IPS-NIHi11 (cell line): ENCODE data around the gene ORMDL1.
A peak's percentile ranks its signal among the peaks of the same experiment; 100 is the strongest.
"Not testable (repeated sequence)": the region's sequence is repeated elsewhere in the genome, so short reads cannot be mapped to it uniquely, and the experiment has no call there.

Experiments
- DNase-seq: peaks from one replicate; pipeline ENCODE4 v3.0.0; 2012; ENCODE audit warnings: mixed read lengths, low spot score

Gene ORMDL1

DNA sequence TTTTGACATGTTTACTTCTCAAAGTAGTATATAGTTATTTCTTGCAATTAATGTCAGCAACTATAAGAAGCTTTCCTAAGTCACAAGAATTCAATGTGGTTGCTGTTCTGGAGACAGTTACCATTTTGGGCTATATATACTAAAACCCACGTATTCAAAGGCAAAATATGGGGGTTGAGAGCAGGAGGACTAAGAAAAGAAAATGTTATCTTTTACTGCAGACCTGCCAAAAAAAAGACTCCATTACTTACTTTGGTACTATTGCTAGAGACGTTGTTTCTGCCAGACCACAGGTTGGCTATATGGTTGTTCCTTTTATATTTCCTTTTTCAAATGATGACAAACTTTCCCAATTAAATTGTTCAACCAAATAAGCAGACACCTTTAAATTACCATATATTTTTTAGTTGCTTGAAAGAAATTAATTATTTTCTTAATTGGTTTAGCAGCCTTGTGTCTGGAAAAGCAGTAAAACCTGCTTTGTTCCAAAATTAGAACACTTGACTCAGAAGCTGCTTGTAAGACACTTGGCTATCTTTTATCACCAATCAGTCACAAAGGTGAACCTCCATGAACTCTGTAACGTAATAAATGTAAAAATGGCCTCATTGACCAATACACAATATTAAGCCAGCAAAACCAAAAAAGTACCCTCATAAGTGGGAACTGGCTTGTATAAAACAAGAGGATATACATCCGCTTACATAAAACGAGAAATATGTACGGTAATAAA lies 13.4 kb downstream of the ORMDL1 start:
- DNase-seq, result no peak

DNA sequence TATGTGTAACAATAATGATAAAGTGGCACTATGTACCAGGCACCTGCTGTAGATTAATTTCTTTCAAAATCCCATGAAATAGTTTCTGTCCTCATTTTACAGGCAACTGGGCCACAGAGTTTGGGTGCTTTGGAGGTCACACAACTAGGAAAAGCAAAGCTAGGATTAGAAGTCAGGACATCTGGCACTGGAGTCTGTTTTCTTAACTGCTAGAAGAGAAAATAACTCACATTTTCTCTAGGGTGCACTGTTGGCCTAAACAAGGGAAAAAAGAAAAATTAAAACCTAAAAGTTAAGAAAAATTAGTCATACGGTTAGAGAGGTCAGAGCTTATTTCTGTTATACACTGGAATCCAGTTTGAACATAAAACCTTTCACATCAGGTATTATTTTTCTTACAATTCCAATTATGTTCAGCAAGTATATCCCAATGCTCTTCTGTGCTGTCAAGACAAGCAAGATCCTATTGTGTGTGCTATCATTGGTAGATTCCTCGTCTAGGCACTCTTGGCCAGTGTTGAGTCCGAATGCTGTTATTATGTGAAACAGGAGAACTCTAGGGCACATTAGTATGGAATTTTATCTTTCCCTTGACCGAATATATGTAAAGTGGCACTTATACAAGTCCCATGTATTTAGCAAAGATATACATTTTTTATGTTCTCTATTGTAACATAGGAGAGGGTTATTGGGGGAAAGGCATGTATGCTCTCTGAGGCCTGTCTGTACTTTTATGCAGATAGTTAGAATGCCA lies 20.1 kb downstream of the ORMDL1 start:
- DNase-seq, result no peak

DNA sequence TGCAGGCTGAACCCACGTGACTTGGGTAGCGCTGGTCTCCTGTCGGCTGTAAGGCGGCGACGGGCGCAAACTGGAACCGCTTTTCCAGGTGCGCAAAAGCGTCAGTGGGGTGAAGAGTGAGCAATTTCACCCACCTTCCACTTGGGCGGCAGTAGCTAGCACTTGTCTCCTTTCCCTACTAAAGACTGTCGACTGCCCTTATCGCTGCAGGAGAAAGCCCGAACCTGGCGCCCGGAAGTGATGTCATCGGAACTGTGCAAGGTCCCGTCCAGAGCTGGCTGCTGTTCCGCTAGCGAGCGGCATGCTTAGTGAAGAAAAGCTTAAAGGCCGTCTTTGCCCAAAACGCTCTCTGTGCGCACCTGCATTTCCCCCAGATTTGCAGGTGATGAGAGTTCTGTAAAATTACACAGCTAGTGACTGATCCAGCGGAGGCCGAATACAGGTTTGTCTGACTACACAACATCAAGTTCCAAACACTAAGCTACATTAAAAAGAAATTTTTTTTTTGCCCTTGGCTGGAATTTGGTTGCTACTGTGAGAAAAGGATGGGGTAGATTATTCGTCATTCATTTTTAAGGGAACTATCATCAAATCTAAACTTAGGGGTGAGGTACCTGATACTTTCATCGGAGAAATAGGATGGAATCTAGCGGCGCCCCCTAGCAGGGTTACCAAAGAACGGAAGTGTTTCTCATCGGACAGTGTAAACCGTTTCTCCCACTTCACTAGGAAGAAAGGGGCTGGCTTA lies 21.4 kb downstream of the ORMDL1 start, which contains the start of gene OSGEPL1:
TSS of gene OSGEPL1 (minus strand) at position 242 of the 748 bp plus-strand sequence. CDS start 1,152 bp downstream, outside the sequence.
- peak; percentile 81 for DNase-seq

DNA sequence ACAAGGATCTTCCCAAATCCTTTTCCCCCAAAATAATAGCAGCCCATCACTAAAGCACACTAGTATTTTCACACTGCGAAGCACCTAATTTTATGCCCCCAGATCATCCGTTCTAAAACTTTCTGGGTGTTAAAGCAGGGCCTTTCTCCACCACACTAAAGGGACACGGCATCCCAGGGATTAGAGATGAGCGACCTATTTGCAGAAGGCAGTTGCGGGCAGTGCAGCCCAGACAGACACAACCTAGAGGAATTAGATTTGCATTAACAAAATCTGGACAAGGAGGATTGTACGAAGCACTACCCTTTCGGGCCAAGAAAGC lies 21.9 kb downstream of the ORMDL1 start:
- DNase-seq, result no peak

DNA sequence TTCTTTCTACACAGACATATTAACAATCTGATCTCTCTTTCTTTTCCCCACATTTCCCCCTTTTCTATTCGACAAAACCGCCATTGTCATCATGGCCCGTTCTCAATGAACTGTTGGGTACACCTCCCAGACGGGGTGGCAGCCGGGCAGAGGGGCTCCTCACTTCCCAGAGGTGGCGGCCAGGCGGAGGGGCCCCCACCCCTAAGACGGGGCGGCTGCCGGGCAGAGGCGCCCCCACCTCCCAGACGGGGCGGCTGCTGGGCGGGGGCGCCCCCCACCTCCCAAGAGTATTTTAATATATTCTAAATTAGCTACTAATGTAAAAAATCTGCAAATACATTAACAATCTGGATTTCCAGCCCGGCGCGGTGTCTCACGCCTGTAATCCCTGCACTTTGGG lies 24.0 kb downstream of the ORMDL1 start:
- DNase-seq, result not testable (repeated sequence)

DNA sequence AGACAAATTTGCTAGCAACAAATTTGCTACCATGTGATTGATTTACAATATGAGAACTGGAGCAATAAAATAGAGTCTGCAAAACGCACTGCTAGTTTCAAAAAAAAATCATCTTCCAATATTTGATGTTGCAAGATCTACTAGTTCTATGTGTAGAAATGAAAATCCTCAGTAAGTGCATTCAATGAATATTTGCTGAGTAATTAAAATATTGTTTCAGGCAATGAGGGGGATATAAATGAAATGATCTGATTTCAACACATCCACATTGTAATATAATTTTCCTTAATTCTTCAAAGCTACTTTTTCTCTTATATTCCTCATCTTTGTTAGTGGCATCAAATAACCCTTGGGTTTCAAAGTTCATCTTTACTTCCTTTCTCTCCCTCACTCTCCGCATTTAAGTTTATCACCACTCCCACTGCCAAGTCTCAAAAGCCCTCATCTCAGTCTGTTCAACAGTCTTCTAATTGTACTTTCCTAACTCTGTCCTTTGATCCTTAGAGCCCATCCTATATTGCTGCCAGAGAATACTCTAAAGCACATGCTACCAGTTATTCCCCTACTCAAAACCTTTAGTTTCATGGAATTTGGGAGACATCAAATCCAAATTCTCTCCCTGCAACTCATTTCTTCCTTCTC lies 27.7 kb downstream of the ORMDL1 start:
- no peak for DNase-seq

DNA sequence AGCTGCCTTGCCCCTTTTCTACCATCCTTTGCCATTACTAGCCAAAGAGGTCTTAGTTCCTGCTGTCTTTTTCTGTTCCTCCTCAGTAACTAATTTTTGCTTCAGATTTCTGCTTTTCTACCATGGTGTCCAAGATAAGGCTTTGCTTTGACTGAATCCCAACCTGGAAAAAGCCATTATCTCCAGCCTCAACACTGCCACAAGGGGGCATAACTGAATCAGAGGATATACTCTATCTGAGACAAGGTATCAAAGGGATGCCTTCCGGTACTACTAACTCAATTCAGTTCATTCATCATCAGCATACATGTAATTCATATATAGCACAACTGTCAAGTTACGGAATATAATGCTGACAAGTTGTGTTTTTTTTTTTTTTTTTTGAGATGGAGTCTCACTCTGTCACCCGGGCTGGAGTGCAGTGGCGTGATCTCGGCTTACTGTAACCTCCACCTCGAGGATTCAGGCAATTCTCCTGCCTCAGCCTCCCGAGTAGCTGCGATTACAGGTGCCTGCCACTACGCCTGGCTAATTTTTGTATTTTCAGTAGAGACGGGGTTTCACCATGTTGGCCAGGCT lies 33.0 kb downstream of the ORMDL1 start:
- peak; percentile 54 for DNase-seq

DNA sequence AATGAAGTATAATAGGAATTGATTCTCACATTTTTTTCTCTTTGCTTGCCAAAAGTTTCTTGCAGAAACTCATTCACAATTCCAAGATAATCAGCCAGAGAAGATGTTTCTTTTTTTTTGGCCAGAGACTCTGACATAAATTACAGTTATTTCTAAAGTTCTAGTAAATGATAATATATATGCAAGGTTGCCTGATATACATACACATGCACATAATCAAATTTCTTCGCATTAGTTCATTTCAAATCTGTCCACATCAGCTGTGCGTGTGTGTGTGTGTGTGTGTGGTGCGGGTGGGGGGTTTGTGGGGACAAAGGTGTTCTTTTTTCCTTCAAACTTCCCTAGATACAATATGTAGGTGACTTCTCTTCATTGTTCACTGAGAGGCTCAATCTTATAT lies 54.7 kb downstream of the ORMDL1 start:
- DNase-seq, result no peak

DNA sequence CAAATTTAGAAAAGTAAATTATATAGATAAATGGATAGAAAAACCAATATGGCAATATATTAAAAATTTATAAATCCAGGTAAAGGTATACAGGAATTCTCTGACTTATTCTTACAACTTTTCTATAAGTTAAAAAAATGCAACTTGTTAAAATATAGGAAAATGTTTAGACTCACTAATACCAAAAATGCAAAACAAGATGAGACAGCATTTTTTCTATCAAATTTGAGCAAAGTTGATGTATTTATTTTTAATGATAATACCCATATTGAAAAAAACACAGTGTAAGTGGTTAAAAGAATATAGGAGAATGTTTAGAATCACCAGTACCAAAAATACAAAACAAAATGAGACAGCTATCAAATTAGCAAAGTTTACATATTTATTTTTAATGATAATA lies 57.3 kb downstream of the ORMDL1 start:
- no peak for DNase-seq

DNA sequence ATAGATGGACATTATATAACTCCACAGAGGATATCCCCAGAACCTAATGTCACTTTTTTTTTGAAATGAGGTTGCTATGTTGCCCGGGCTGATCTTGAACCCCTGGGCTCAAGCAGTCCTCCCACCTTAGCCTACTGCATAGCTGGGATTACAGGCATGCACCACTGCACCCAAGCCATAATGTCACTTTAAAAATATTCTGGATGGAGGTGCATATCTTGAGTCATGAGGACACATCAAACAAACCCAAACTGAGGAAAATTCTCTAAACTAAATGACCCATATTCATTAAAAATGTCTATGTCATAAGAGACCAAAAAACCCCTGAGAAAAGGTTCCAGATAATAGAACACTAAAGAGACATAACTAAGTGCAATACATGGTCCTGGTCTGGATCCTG lies 57.9 kb downstream of the ORMDL1 start:
- no peak for DNase-seq

DNA sequence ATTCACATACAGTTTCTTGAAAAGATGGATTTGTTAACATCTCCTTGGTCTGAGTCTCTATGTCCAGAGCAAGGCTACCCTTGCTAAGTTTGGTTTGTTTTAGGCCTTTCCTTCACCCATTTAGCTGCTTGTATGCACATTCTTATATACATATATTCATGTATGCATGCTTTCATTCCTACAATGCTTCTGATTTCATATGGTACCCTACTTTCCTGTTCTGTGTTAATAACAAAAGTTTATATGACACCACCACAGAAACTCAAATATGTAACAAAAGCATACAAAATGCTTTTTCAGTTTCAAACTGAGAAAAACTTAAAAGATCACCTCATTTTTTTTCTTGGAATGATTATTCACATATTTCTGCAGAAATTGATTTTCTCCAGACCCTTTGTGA lies 60.9 kb downstream of the ORMDL1 start:
- DNase-seq, result no peak
